IPS-NIHi7 (cell line): Measurements from ENCODE around the gene MALT1.
"Not testable (repeated sequence)": the region's sequence is repeated elsewhere in the genome, so short reads cannot be mapped to it uniquely, and the experiment has no call there.

Source experiments
- DNase-seq: peaks from one replicate; pipeline ENCODE4 v3.0.0; 2012; ENCODE audit warnings: mixed read lengths; ENCODE audit errors: extremely low spot score

Gene MALT1

DNA sequence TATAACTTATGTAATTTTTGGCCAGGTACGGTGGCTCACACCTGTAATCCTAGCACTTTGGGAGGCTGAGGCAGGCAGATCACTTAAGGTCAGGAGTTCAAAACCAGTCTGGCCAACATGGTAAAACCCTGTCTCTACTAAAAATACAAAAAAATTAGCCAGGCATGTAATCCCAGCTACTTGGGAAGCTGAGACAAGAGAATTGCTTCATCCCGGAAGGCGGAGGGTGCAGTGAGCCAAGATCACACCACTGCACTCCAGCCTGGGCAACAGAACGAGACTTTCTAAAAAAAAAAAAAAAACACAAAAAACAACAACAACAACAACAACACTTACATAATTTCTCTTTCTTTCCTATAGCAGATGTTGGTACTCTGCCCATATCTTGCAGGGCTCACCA, 105.3 kb downstream of the MALT1 start:
- DNase-seq: not testable (repeated sequence)

DNA sequence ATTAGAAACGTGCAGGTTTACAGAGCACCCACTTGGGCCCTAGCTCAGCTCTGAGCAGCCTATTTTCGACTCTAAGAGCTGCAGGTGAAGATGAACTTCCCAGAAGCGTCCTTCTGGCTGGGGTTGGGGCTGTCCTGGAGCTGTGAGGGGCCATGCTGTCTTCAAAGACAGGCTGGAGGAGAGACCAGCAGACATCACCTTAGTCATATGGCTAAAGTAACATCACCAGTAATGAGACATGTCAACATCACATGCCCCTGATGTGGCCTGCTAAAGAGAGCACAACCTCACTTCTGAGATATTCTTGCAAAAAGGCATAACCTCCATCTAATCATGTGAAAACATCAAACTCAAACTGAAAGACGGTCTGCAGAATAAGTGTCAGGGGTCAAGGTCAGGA, 106.2 kb downstream of the MALT1 start:
- no peak for DNase-seq

DNA sequence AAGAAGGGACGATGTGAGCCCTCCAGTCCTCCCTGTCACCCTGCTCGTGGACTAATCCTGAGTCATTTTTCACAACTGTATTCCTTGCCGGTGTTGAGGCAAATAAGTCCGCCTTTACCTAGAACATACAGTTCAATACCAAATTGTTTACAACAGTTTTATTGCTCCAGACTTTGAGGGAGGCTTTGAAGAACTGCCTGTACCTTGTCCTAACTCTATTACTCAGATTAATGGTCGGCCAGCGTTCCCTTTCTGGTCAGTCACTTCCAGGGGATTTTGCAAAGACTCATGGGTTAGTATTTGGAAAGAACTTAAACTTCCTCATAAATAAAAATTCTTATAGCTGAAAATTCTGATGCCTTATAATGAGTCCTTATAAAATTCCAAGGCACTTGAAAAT, 108.3 kb downstream of the MALT1 start:
- DNase-seq: no peak

DNA sequence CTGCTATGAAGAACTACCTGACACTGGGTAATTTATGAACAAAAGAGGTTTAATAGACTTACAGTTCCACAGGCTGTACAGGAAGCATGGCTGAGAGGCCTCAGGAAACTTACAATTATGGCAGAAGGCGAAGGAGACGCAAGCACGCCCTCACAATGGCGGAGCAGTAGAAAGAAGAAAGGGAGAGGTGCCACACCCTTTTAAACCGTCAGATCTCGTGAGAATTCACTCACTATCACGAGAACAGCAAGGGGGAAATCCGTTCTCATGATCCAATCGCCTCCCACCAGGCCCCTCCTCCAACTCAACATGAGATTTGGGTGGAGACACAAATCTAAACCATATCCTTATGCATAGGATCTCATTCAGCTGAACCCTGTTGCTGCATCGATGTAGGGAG, 108.8 kb downstream of the MALT1 start:
- DNase-seq: no peak

DNA sequence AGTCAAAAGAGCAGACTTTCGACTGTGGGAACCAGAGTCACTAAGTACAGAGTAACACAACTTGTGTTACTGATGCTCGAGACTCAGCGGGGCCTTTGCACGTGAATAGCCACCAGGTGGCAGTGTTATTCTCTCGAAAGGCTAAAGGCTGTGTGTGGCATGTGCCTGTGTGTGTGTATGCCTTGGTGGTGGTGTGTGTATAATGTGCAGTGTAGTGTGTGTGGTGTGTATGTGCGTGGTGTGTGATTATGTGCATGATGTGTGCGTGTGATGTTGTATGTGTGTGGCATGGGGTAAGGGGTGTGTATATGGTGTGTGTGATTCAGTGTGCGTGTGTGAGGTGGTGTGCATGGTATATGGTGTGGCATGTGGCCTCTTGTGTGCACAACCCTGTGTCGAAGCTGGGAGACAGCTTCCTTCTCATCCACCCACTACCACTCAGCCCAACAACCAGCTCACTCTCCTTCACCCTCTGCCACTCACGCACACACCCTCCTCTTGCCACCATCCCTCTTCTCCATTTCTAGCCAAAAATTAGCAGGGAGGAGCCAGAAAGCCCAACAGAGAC, 110.4 kb downstream of the MALT1 start:
- peak; percentile 73 for DNase-seq

DNA sequence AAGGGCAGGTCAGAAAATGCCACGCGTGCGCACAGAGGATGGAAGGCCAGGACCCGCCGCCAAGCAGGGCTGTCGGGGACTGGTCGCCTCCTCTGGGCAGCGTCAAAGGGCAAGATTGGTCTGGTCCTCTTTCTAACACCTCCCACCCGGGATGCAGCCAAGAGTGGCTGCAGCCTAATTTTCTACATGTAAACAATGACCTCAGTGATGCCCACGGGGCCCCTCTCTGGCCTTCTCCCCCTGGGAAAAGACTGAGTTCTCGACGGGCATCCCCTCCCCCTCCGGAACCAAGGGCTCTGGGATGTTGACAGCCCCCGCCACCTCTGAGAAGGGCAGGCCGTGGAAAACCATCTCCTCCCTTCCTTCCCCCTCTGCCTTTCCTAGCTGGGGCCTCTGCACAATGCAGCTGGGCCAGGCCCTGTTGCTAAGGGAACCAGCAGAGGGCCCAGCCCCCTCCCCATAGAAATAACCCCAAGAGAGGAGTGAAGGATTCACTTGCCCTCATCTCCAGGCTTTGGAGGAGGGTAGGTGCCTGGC, 113.4 kb downstream of the MALT1 start:
- no peak for DNase-seq

DNA sequence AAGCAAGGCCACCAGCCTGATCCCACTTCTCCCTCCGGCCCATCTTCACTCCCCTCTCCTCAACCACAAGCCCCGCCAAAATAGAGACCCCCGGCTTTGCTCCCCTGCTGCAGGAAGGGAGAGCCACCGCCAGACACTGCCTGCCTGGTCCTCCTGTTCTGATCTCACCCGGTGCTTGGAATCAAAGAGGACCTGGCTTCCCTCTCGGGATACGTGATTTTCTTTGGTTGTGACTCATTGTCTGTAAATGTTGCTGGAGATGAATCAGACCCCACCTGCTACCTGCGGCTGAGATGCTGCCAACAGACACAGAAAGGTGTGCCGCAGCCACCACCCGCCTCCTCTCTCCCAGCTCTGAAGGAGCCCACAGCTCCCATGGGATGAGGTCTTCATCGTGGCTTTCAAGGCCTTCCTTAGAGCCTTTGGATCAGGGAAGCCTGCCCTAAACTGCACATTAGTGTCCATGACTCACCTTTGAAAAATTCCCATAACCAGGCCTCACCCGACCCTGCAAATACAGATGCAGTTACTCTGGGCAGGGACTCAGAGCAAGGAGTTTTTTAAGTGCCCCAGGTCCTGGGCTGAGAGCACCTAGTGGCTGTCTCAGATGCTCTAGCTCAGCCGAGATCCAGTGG, 114.0 kb downstream of the MALT1 start:
- peak; percentile 34 for DNase-seq

DNA sequence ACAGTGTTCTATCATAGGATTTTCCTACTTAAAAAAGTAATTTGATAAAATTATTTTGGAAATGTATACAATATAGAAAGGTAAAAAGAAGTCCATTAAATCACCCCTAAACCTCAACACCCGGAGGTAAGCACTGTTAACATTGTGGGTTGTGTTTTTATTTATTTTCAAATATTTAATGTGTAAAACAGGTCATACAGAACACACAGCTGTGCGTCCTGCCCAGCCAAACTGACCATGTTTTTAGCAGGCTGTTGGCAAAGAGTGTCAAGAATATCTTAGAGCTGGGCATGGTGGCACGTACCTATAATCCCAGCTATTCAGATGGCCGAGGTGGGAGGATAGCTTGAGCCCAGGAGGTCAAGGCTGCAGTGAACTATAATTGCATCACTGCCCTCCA, 114.6 kb downstream of the MALT1 start:
- no peak for DNase-seq

DNA sequence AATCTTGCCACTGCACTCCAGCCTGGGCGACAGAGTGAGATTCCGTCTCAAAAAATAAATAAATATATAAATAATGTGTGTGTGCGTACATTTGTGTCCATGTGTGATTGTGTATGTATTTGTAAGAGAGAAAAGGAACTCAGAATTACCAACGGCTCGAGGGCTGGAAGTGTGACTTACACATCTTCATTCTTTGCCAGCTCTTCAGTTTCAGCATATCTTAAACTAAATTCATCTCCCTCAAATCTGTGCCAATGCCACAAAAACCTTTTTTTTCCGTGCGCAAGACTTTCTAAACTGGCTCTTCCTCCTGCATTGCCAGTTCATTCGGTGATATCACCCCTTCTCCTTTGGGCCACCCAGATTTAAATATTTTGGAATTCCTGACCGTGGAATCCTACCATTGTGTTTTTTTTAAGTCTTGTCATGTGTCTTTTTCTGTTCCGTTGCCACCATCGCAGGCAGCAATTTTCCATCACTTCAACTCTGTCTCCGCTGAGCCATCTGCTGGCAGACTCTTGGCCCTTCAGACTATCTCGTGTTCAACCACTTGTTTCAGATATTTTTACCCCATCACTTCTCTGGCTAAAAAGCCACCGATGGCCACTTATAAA, 116.4 kb downstream of the MALT1 start:
- no peak for DNase-seq

DNA sequence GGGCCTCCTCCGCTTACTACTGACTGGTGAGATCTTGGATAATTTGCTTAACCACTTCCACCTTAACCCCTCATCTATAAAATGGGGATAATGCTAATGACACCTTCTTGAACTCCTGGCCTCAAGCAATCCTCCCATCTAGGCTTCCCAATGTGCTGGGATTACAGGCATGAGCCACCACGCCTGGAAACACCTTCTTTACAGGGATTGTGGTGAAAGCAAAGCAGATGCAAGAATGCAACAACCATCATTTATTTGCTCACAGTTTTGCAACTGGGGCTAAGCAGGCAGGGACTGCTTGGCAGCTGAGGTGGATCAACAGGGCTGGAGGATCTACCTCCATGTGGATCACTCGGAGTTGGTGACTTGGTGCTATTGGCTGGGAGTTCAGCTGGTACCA, 117.2 kb downstream of the MALT1 start:
- DNase-seq: no peak

DNA sequence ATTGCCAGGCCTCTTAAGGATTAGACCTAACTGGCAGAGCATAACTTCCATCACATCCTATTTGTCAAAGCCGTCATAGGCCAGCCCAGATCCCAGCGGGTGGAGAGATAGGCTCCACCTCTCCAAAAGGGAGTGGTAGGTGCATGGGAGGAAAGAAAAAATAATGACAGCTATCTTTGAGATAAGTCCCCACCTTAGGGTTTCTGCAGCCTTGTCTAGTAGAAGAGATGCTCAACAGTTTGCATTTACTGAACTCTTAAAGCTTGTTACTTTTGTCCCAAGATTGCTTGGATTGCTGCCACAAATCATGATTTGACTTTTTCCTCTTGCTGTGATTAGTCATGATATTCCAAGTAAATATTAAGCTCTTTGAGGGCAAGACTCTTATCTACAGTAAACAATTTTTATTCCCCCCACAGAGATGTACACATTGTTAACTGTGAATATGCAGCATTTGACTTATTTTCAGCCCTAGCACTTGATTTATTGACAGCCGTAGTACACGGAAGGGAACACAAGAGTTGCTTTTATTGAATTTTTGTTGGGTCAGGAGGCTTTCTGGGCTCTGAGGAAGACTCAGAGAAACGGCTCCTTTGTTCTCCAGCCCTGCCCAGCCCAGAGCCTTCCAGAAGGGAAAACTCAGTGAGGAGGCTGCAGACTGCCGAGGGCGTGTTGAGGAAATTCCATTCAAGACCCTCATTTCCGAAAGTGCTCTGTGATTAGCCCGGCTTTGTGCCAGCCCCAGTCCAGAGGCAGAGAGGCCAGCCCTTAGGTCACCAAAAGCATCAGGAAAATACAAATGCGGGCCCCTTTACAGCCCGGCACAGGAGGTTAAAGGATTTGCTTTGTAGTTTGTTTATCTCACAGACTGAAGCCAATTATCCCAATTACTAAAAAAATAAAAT, 118.0 kb downstream of the MALT1 start:
- DNase-seq: peak; percentile 49

DNA sequence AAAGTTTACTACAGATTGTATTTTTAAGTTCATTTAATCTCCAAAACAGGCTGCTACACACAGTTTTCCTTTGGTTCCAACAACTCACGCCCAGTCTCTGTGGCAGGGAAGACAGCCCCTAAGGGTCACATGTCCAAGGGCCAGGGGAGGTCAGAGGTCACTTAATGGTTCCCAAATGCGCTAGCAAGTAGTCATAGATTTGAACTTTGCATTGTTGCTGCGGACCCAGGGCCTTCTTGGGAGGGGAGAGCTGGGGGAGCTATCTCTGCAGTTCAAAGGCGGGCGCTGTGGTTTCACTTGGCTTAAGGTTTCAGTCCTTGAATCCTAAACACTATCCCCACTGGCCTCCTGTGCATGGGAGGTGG, 118.6 kb downstream of the MALT1 start:
- no peak for DNase-seq

DNA sequence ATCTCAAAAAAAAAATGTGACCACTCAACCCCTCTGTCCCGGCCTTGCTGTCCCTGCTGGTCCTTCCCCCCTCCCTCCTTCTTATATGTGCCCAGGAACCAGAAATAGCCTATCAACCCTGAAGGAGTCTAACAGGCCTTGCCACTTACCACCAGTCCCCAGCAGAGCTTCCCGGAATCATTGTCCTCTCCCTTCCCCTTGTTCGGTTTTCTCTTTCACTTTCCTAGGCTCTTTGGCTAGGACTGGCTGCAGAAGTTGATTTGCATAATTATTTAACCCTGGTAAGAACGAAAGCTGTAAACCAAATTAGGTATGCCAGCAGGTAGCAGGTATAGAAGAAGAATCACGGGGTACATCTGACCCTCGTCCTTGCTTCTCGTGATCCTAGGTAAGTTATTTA, 120.8 kb downstream of the MALT1 start:
- DNase-seq: no peak

DNA sequence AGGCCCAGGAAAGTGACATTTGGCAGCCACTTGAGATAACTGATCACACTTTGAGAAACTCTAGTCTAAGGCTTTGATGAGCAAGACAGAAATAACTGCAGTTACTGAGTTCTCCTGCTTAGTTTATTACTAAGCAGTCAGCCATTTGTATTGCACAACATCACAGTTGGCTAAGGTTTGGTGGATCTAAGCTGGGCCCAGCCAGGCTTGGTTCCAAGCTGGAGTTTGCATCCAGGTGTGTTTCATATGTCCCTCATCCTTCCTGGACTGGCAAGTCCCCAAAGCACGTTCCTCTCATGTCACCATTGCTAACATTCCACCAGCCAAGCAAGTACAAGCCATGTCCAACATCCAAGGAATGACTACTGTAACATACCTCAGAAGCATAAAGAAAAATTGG, 122.1 kb downstream of the MALT1 start:
- DNase-seq: no peak

DNA sequence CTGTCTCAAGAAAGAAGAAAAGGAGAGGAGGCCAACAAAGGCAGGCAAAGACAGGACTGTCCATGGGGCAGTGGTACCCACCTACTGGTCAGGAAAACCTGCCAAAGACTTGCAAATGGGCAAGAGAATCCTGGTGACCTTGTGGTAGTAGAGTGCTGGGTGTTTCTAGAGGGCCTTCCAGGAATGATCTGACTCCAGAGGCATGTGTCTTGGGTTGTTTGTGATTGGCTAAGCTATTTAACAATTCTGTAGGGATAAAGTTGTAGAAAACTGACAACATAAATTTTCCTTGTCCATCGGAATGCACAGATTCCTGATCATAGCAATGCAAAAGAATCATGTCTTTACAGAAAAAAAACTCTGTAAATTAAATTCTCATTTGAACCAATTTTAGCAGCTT, 125.0 kb downstream of the MALT1 start:
- DNase-seq: no peak

DNA sequence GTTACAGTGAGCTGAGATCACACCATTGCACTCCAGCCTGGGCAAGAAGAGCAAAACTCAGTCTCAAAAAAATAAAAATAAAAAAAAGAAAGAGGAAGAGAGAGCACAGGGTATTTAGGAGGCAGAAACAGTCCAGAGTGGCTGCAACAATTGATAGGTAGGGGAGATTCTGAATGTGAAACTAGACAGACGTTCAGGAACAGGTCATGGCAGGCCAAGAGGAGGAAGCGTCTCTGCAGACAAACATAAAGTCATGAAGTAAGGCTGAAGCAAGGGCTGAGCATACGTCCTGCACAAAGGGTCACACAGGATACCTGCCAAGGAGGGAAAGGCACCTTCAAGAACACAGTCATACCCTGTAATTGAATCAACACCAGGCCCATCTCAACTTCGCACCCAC, 129.3 kb downstream of the MALT1 start:
- DNase-seq: no peak

DNA sequence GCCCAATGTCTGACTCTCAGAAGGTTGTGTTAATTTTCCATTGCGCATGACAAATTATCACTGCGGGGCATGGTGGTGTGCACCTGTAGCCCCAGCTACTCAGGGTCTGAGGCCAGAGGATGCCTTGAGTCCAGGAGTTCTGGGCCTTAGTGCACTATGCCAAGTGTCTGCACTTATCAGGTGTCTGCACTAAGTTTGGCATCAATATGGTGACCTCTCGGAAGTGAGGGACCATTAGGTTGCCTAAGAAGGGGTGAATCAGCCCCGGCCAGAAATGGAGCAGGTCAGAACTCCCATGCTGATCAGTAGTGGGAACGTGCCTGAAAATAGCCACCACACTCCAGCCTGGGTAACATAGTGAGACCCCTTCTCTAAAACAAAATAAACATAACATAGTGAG, 131.7 kb downstream of the MALT1 start:
- no peak for DNase-seq

DNA sequence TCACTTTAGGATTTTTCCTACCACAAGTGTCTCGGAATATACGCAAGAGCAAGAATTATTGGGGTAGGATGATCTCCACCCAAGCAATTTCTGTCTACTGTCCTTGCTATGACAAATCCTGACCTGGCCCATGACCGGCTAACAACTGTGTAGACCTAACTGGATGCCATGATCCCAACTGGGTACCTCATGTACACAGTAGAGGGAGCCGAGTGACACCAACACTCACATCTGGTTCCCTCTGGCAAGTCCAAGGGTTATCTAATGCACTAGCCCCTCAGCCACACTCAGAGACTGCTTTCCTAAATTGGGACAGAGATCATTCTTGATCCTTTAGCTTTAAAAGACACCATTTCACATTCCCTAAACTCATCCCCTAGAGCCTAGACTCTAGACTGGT, 132.7 kb downstream of the MALT1 start:
- no peak for DNase-seq
